GM12801 (cell line): Measurements from ENCODE around the gene MRPL16.

Experiments
- CTCF ChIP-seq: IDR thresholded peaks from one replicate; pipeline ENCODE4 v1.5.1; 2011; ENCODE audit warnings: control low read depth; ENCODE audit not compliant: insufficient read length; ENCODE audit errors: extremely low read depth

The MRPL16 gene

GRCh38 chr11:59818572-59818971 lies 8.0 kb upstream of the MRPL16 start:
- no peak for TF ChIP-seq CTCF

- TF ChIP-seq CTCF, result no peak
Observed at GRCh38 chr11:59815754-59816153, 5.2 kb upstream of the MRPL16 start.

- no peak for TF ChIP-seq CTCF
Observed at GRCh38 chr11:59814021-59814420, 3.4 kb upstream of the MRPL16 start.

GRCh38 chr11:59813364-59813763 lies 2.8 kb upstream of the MRPL16 start:
- TF ChIP-seq CTCF, result no peak

GRCh38 chr11:59812220-59812619 lies 1.6 kb upstream of the MRPL16 start:
- no peak for TF ChIP-seq CTCF

GRCh38 chr11:59810911-59811259 lies 307 bp upstream of the MRPL16 start:
- no peak for TF ChIP-seq CTCF

GRCh38 chr11:59807047-59807610 lies 3.4 kb downstream of the MRPL16 start:
- no peak for TF ChIP-seq CTCF

- no peak for TF ChIP-seq CTCF
Observed at GRCh38 chr11:59804061-59804460, 6.5 kb downstream of the MRPL16 start.
